Heart left ventricle (tissue), 16 donors: ENCODE results near the gene NUDT3. TPM values are rescaled to one million over a fixed set of nuclear protein-coding genes. Genes with fewer than 3 reads are reported as not detected.
A peak's percentile ranks its signal among the peaks of the same experiment; 100 is the strongest.

Experiments
- ATAC-seq, 4 donors: fragments of 200-7000 bp; cut with Tn5 transposase; one replicate each; pipeline ENCODE4 v1.9.1; 2020 to 2022; ENCODE audit warnings: moderate library complexity in 4 of 4, mild to moderate bottlenecking in 3 of 4, moderate number of reproducible peaks in 1 of 4
- DNase-seq, 5 donors: peaks; one replicate each; pipeline ENCODE4 v3.0.0-alpha.2; 2020
- H3K27ac ChIP-seq, 12 donors: fragments of 200-600 bp; sonication (generic) in 4 of 12; one replicate each; pipeline versions ENCODE4 v1.5.0 to v1.8.0; 2016 to 2022; ENCODE audit warnings: mild to moderate bottlenecking in 2 of 12
- H3K27me3 ChIP-seq, 9 donors: fragments of 200-600 bp; sonication (generic) in 2 of 9; one replicate each; pipeline versions ENCODE4 v1.5.1 to v1.8.0; 2016 to 2022; ENCODE audit warnings: mild to moderate bottlenecking in 3 of 9
- H3K36me3 ChIP-seq, 9 donors: fragments of 200-600 bp; sonication (generic) in 2 of 9; one replicate each; pipeline versions ENCODE4 v1.5.0 to v1.8.0; 2018 to 2022; ENCODE audit warnings: mild to moderate bottlenecking in 2 of 9
- H3K4me1 ChIP-seq, 12 donors: fragments of 200-600 bp; sonication (generic) in 4 of 12; one replicate each; pipeline versions ENCODE4 v1.5.0 to v1.8.0; 2016 to 2022; ENCODE audit warnings: mild to moderate bottlenecking in 3 of 12
- H3K4me3 ChIP-seq, 12 donors: fragments of 200-600 bp; sonication (generic) in 4 of 12; one replicate each; pipeline versions ENCODE4 v1.5.0 to v1.8.0; 2017 to 2022; ENCODE audit warnings: mild to moderate bottlenecking in 9 of 12, moderate library complexity in 4 of 12
- H3K9me3 ChIP-seq, 12 donors: fragments of 200-600 bp; sonication (generic) in 4 of 12; one replicate each; pipeline versions ENCODE4 v1.5.0 to v1.8.0; 2016 to 2022; ENCODE audit warnings: mild to moderate bottlenecking in 1 of 12
- CTCF ChIP-seq, 12 donors: fragments of 200-600 bp; sonication (generic) in 4 of 12; IDR thresholded peaks; one replicate each; pipeline versions ENCODE4 v1.5.0 to v1.8.0; 2018 to 2022; ENCODE audit warnings: antibody characterized with exemption in 12 of 12, mild to moderate bottlenecking in 5 of 12
- POLR2A ChIP-seq, 2 donors: fragments of 450-650 bp; IDR thresholded peaks; one replicate each; pipeline ENCODE4 v1.6.1; 2017; ENCODE audit warnings: antibody characterized with exemption in 2 of 2, mild to moderate bottlenecking in 2 of 2, moderate library complexity in 2 of 2
- WGBS, 4 donors: extraction: QIAGEN DNeasy Blood & Tissue Kit in 2 of 4; methylation state at CpG; one replicate each; pipeline versions ENCODE4 v1.1.5 to v1.1.7; 2013 to 2018; 5-methylcytosine and 5-hydroxymethylcytosine counted together
- intact Hi-C, 10 donors: fragments of 100-400 bp; cut with DNase I; formaldehyde crosslinking; loops; one replicate each; pipeline versions ENCODE4 v1.11.1 to v1.14.2; 2022
- polyA plus RNA-seq, 2 donors: library from polyadenylated mRNA; stranded (reverse); fragments of 200-250 nt; gene quantifications; one replicate each; pipeline ENCODE4 v1.2.3, GENCODE V29; 2013
- total RNA-seq, 9 donors: library from RNA; depleted of rRNA in 2 of 9; stranded (reverse); fragments of >200 nt in 2 of 9; fragmentation: NEBNext Ultra II Directional in 3 of 9; extraction: Animal tissue kit (Norgen Biotek cat#: 25700) in 3 of 9; gene quantifications; one replicate each; pipeline versions ENCODE4 v1.1.0 to v1.2.4, GENCODE V29; 2016 to 2023
- donor health status: ischemic (EF 13 %, LVEDD 7.1; RV severe dilation, severe dysfunction).
- donor health status: healthy with polysubstance abuse.
- donor health status: DM: no; HTN: yes; CAD: no.
- donor health status: DM: no; HTN: no; CAD: no.
- donor health status: ischemic (EF 25% LVEDD 6.9; RV normal size, moderate dysfunction).
- donor health status: ischemic (EF 25% LVEDD 5.7; RV mildly dilated, moderate dysfunction).
- donor health status: healthy.
- donor health status: DM: yes; HTN: yes; CAD: no.
- donor health status: ischemic (EF 35%, LVEDD 5.7; RV mildly dilated, moderate dysfunction).
- donor health status: nonischemic (EF 11% LVEDD 7.7; RV severe dilation, severe dysfunction).
- donor health status: DM: yes; HTN: yes; CAD: no.
- donor health status: PGD.
- donor health status: ischemic (EF 29% LVEDD 5.4; RV normal size, mild dysfunction).
- donor health status: nonischemic (EF 23%, LVEDD 6.1; RV moderate dilation, normal function).

The NUDT3 gene
- total and polyA plus RNA-seq, 11 donors, result 15.9 to 68.4 (median 54.5) TPM

GRCh38 chr6:34393191-34393965 lies 909 bp upstream of the NUDT3 start:
- intact Hi-C loops, result loop anchor here in 8 of 10 donors (2.0 to 10.0 kb wide), 10 partner anchors 21 to 145 kb away; partner anchors contain the start of gene SMIM29 (in 4 of the 8)
- Histone ChIP-seq H3K27me3 (no peaks in the 10 kb centered on the region), H3K4me3 (peak overlapping the region; percentile 9 to 98 (median 88)), H3K9me3 (peaks cover 0 to 9% (median 3%) of the 10 kb centered on the region in 12 donors), H3K4me1 (peaks cover 0 to 41% (median 28%) of the 10 kb centered on the region in 12 donors), H3K27ac (peak overlapping the region; percentile 69 to 99 (median 97)), H3K36me3 (no peaks in the 10 kb centered on the region)
- DNase-seq, result no peak
- no peak for ATAC-seq
- WGBS, 4 donors, result 43 to 50% (median 47%) methylated on average over 16 of the region's 16 CpGs
- TF ChIP-seq CTCF (IDR thresholded peaks at IDR 0.05) (no peak), POLR2A (IDR thresholded peaks at IDR 0.05) (no peak)

GRCh38 chr6:34391786-34392496 lies 528 bp downstream of the NUDT3 start:
- H3K4me1 ChIP-seq, result peaks cover 0 to 55% (median 40%) of the 10 kb centered on the region in 12 donors
- H3K9me3 ChIP-seq, result peaks cover 0 to 9% (median 3%) of the 10 kb centered on the region in 12 donors
- TF ChIP-seq CTCF (IDR thresholded peaks at IDR 0.05), result no peak
- no peak for TF ChIP-seq POLR2A (IDR thresholded peaks at IDR 0.05)
- peak in 3 of 4 donors; percentile 33 to 65 (median 61) for ATAC-seq
- 0 to 1% (median 1%) methylated on average over 46 to 78 of the region's 78 CpGs for WGBS, 4 donors
- H3K27ac ChIP-seq, result peak overlapping the region; percentile 88 to 99 (median 97)
- DNase-seq, result peak; percentile 53 to 81 (median 64)
- H3K36me3 ChIP-seq, result no peaks in the 10 kb centered on the region
- intact Hi-C loops, result loop anchor here in 9 of 10 donors (1.0 to 10.0 kb wide), 12 partner anchors 23 to 143 kb away; partner anchors contain the start of genes SMIM29 (in 7 of the 9) and RPS10 (in 1 of the 9)
- H3K4me3 ChIP-seq, result peak overlapping the region; percentile 59 to 98 (median 91)
- no peaks in the 10 kb centered on the region for H3K27me3 ChIP-seq

- H3K4me3 ChIP-seq, result peak overlapping the region; percentile 59 to 98 (median 91)
- ATAC-seq (no peak), DNase-seq (no peak)
- peaks cover 0 to 60% (median 43%) of the 10 kb centered on the region in 12 donors for H3K4me1 ChIP-seq
- WGBS, 4 donors, result 0 to 2% (median 1%) methylated on average over 5 of the region's 5 CpGs
- intact Hi-C loops, result loop anchor here in 6 of 10 donors (1.0 to 10.0 kb wide), 9 partner anchors 35 to 142 kb away; partner anchors contain the start of genes RPS10 (in 1 of the 6) and SMIM29 (in 1 of the 6)
- no peaks in the 10 kb centered on the region for H3K27me3 ChIP-seq
- no peaks in the 10 kb centered on the region for H3K36me3 ChIP-seq
- H3K9me3 ChIP-seq, result peaks cover 0 to 6% (median under 1%) of the 10 kb centered on the region in 12 donors
- TF ChIP-seq POLR2A (IDR thresholded peaks at IDR 0.05) (no peak), CTCF (IDR thresholded peaks at IDR 0.05) (no peak)
- peak overlapping the region; percentile 88 to 99 (median 97) for H3K27ac ChIP-seq
Measured at GRCh38 chr6:34391473-34391785, 1.0 kb downstream of the NUDT3 start.
